HepG2 (cell line): ENCODE results near the gene SLC35F3. TPM values are rescaled to one million over a fixed set of nuclear protein-coding genes. Genes with fewer than 3 reads are reported as not detected.

Source experiments
- CBX5 ChIP-seq: sonication (generic); formaldehyde crosslinking; IDR thresholded peaks from 2 replicates; pipeline ENCODE4 v1.4.0; 2020; ENCODE audit warnings: missing genetic modification reagents, borderline replicate concordance
- FOXK2 ChIP-seq: fragments of 450-650 bp; IDR thresholded peaks from 2 replicates; pipeline ENCODE4 v1.6.1; 2016
- ISL2 ChIP-seq: sonication (generic); formaldehyde crosslinking; IDR thresholded peaks from 2 replicates; pipeline ENCODE4 v1.5.0; 2020; ENCODE audit warnings: missing genetic modification reagents
- SOX6 ChIP-seq, 2 experiments: fragments of 450-650 bp in 1 of 2; sonication (generic) in 1 of 2; formaldehyde crosslinking in 1 of 2; IDR thresholded peaks; 2 replicates each; pipeline versions ENCODE4 v1.4.0 to v1.6.1; 2017 to 2020; ENCODE audit warnings: antibody characterized with exemption in 1 of 2, mild to moderate bottlenecking in 1 of 2, missing genetic modification reagents in 1 of 2
- U2AF1 ChIP-seq: fragments of 200-400 bp; formaldehyde crosslinking; optimal IDR thresholded peaks from 2 replicates; pipeline ENCODE3; 2017; ENCODE audit warnings: mild to moderate bottlenecking, low read depth, low read length
- ZBTB42 ChIP-seq: sonication (generic); formaldehyde crosslinking; IDR thresholded peaks from 2 replicates; pipeline ENCODE4 v1.5.0; 2020; ENCODE audit warnings: mild to moderate bottlenecking, missing genetic modification reagents
- ZFAT ChIP-seq: sonication (generic); formaldehyde crosslinking; conservative IDR thresholded peaks from 2 replicates; pipeline ENCODE4 v1.8.1; 2023; ENCODE audit warnings: missing genetic modification reagents, inconsistent platforms
- ZNF251 ChIP-seq: sonication (generic); formaldehyde crosslinking; IDR thresholded peaks from 2 replicates; pipeline ENCODE4 v1.9.0; 2021; ENCODE audit warnings: mild to moderate bottlenecking, missing genetic modification reagents
- ZNF331 ChIP-seq: sonication (generic); formaldehyde crosslinking; IDR thresholded peaks from 2 replicates; pipeline ENCODE4 v1.4.0; 2020; ENCODE audit warnings: missing genetic modification reagents
- polyA plus RNA-seq, 8 experiments: library from polyadenylated mRNA; depleted of rRNA in 3 of 8; stranded (reverse) in 7 of 8; unstranded in 1 of 8; fragments of >200 nt; fragmentation: Illumina TruSeq in 4 of 8; extraction: Trizol in 4 of 8; gene quantifications; 2 replicates each; pipeline versions ENCODE4 v1.2.1 to v1.2.3, GENCODE V29; 2011 to 2016; ENCODE audit warnings: low read depth in 4 of 8, missing spikeins in 1 of 8, mixed read lengths in 1 of 8; ENCODE audit not compliant: insufficient read depth in 1 of 8
- total RNA-seq, 5 experiments: library from RNA; depleted of rRNA; stranded (reverse); fragments of >200 nt; fragmentation: Illumina TruSeq; extraction: Trizol; gene quantifications; 2 replicates each; pipeline ENCODE4 v1.2.3, GENCODE V29; 2016; ENCODE audit warnings: low read depth in 1 of 5
- TF ChIP-seq, protein P1 (sequence below): sonication (generic); formaldehyde crosslinking; IDR thresholded peaks from 2 replicates; pipeline ENCODE4 v1.4.0; 2020; ENCODE audit warnings: missing genetic modification reagents, low read depth, mild to moderate bottlenecking, borderline replicate concordance
- TF ChIP-seq, protein P2 (sequence below): sonication (generic); formaldehyde crosslinking; IDR thresholded peaks from 2 replicates; pipeline ENCODE4 v1.5.1; 2020; ENCODE audit warnings: missing genetic modification reagents, mild to moderate bottlenecking, borderline replicate concordance
- TF ChIP-seq, protein P3 (sequence below): sonication (generic); formaldehyde crosslinking; IDR thresholded peaks from 2 replicates; pipeline ENCODE4 v1.5.0; 2020; ENCODE audit warnings: missing genetic modification reagents, mild to moderate bottlenecking, borderline replicate concordance
- TF ChIP-seq, protein P4 (sequence below), 2 experiments: sonication (generic) in 1 of 2; formaldehyde crosslinking in 1 of 2; IDR thresholded peaks; 2 replicates each; pipeline versions ENCODE4 v1.4.0 to v1.6.1; 2018 to 2020; ENCODE audit warnings: missing genetic modification reagents in 2 of 2, borderline replicate concordance in 1 of 2, low read depth in 1 of 2, mild to moderate bottlenecking in 1 of 2, missing biosample characterization in 1 of 2

SLC35F3 gene
- total and polyA plus RNA-seq, 2 of the 13 experiments (the other 11 are each of a cell fraction or from before 2014, with no cell fraction given) = not detected

DNA sequence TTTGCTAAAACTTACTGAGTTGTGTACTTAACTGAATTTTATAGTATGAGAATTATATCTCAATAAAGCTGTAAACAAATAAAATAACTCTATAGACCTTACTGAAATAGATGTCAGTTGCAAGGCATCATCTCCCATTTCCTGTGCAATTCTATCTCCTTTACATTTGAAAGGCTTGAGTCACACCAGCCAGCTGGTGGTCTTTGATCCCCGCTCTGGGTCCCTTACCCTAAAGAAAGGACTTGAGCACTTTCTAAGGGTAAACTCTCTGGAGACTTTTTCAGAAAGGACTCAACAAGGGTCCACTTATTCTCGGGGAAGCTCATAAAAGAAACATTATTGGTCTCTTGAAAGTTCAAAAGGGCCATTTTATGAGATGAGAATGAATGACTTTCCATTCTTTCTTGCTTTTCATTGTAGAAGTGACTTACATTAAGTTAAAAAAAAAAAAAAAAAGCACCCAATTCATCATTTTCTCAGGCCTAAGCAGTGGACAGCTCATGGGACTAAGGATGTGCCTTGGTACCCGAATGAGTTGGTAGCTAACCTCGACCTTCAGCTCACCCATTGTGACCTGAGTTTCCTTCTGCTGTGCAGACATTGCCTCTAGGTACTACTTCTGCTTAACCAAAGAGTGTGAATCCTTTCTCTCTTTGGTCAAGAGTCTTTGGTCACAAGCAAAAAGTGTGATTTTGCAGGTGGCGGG lies 321.8 kb downstream of the SLC35F3 start (continued):
- TF ChIP-seq CBX5 (CRISPR knock-in tag) (no peak), ISL2 (CRISPR knock-in tag) (no peak), FOXK2 (no peak), SOX6 (IDR thresholded peaks at IDR 0.05) (no peak), SOX6 (CRISPR knock-in tag; IDR thresholded peaks at IDR 0.05) (no peak), U2AF1 (no peak), ZBTB42 (CRISPR knock-in tag) (no peak), ZNF331 (CRISPR knock-in tag) (no peak), ZNF251 (no peak), ZFAT (no peak)
- TF ChIP-seq, protein P1, sequence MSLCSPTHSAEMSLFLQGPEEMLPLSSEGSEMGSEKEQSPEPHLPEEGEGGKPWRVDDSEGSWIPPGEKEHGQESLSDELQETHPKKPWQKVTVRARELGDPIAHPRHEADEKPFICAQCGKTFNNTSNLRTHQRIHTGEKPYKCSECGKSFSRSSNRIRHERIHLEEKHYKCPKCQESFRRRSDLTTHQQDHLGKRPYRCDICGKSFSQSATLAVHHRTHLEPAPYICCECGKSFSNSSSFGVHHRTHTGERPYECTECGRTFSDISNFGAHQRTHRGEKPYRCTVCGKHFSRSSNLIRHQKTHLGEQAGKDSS (CRISPR knock-in tag) = no peak
- TF ChIP-seq, protein P2, sequence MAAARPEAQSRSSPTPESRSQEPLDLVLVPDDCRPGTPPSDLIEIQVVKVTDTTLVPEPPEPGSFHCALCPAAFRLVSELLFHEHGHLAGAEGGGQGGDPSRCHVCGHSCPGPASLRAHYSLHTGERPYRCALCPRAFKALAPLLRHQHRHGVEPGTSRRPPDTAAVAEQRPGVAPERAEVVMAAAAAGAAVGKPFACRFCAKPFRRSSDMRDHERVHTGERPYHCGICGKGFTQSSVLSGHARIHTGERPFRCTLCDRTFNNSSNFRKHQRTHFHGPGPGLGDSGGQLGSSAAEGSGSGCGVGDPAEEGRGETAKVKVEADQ (CRISPR knock-in tag) = no peak
- TF ChIP-seq, protein P3, sequence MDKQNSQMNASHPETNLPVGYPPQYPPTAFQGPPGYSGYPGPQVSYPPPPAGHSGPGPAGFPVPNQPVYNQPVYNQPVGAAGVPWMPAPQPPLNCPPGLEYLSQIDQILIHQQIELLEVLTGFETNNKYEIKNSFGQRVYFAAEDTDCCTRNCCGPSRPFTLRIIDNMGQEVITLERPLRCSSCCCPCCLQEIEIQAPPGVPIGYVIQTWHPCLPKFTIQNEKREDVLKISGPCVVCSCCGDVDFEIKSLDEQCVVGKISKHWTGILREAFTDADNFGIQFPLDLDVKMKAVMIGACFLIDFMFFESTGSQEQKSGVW (CRISPR knock-in tag) = no peak
- TF ChIP-seq, protein P4, sequence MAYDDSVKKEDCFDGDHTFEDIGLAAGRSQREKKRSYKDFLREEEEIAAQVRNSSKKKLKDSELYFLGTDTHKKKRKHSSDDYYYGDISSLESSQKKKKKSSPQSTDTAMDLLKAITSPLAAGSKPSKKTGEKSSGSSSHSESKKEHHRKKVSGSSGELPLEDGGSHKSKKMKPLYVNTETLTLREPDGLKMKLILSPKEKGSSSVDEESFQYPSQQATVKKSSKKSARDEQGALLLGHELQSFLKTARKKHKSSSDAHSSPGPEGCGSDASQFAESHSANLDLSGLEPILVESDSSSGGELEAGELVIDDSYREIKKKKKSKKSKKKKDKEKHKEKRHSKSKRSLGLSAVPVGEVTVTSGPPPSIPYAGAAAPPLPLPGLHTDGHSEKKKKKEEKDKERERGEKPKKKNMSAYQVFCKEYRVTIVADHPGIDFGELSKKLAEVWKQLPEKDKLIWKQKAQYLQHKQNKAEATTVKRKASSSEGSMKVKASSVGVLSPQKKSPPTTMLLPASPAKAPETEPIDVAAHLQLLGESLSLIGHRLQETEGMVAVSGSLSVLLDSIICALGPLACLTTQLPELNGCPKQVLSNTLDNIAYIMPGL (CRISPR knock-in tag; IDR thresholded peaks at IDR 0.05; ENCODE audit: borderline replicate concordance in 1 of 2, low read depth in 1 of 2) = no peak
